ENCODE measurements around the gene ZNF346. TPM values are rescaled to one million over a fixed set of nuclear protein-coding genes. Genes with fewer than 3 reads are reported as not detected.
"Not testable (repeated sequence)": the region's sequence is repeated elsewhere in the genome, so short reads cannot be mapped to it uniquely, and the experiment has no call there.

ZNF346 gene
- total RNA-seq, 1 donor from 2014 or later: 48.6 TPM

DNA sequence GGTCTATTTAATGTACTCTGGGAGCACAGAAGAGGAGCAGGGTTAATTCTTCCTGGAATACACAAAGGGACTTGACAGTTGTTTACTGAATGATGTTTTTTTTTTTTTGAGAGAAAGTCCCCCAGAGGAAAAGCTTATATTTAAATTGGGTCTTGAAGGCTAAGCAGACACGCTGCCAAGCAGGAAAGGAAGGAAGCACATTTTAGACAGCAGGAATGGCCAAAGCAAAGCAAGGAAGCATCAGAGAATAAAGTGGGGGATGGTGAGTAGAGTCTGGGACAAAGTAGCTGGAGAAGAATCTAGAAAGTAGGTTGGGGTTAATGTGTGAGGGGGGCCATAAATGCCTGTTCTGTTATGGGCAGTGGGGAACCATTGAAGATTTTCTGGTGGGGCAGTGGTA lies 21.5 kb downstream of the ZNF346 start:
- Mint-ChIP-seq H3K36me3 (peaks cover 27% of the 10 kb centered on the region), H3K4me1 (no peaks in the 10 kb centered on the region), H3K27ac (no peak overlapping the region), H3K27me3 (ENCODE audit: low read depth) (no peaks in the 10 kb centered on the region), H3K4me3 (no peak overlapping the region), H3K9me3 (no peaks in the 10 kb centered on the region)
- no peak for DNase-seq (ENCODE audit: low spot score in 2 of 2, unreplicated experiment in 2 of 2)
- TF ChIP-seq, protein P1, sequence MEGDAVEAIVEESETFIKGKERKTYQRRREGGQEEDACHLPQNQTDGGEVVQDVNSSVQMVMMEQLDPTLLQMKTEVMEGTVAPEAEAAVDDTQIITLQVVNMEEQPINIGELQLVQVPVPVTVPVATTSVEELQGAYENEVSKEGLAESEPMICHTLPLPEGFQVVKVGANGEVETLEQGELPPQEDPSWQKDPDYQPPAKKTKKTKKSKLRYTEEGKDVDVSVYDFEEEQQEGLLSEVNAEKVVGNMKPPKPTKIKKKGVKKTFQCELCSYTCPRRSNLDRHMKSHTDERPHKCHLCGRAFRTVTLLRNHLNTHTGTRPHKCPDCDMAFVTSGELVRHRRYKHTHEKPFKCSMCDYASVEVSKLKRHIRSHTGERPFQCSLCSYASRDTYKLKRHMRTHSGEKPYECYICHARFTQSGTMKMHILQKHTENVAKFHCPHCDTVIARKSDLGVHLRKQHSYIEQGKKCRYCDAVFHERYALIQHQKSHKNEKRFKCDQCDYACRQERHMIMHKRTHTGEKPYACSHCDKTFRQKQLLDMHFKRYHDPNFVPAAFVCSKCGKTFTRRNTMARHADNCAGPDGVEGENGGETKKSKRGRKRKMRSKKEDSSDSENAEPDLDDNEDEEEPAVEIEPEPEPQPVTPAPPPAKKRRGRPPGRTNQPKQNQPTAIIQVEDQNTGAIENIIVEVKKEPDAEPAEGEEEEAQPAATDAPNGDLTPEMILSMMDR (IDR thresholded peaks at IDR 0.05; ENCODE audit: unreplicated experiment): no peak

- DNase-seq (ENCODE audit: low spot score in 2 of 2, unreplicated experiment in 2 of 2): no peak
- Mint-ChIP-seq H3K4me1 (no peaks in the 10 kb centered on the region), H3K4me3 (no peak overlapping the region), H3K36me3 (peaks cover 31% of the 10 kb centered on the region), H3K27me3 (ENCODE audit: low read depth) (no peaks in the 10 kb centered on the region), H3K9me3 (no peaks in the 10 kb centered on the region), H3K27ac (no peak overlapping the region)
- TF ChIP-seq, protein P1 (IDR thresholded peaks at IDR 0.05; ENCODE audit: unreplicated experiment): no peak
These were observed 22.1 kb downstream of the ZNF346 start for GRCh38 chr5:177044641-177045040.

DNA sequence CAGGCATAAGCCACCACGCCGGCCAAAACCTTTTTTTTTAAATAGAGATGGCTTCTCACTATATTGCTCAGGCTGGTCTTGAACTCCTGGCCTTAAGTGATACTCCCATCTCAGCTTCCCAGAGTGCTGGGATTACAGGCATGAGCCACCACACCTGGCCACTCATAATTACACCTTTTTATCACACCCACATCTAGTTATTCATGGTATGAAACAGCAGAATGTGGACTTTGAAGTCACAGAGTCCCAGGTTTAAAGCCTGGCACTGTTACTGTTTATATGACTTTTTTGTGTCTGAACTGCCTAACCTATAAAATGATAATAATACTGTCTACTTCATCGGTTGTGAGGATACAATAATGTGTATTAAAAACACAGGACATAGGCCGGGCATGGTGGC lies 23.1 kb downstream of the ZNF346 start:
- TF ChIP-seq, protein P1 (IDR thresholded peaks at IDR 0.05; ENCODE audit: unreplicated experiment): no peak
- Mint-ChIP-seq H3K27ac (no peak overlapping the region), H3K36me3 (peaks cover 35% of the 10 kb centered on the region)

GRCh38 chr5:177048531-177048930 lies 26.0 kb downstream of the ZNF346 start:
- not testable (repeated sequence) for DNase-seq (ENCODE audit: low spot score in 2 of 2, unreplicated experiment in 2 of 2); H3K27me3 Mint-ChIP-seq (ENCODE audit: low read depth); H3K4me3 Mint-ChIP-seq; H3K27ac Mint-ChIP-seq; H3K9me3 Mint-ChIP-seq; H3K4me1 Mint-ChIP-seq
- peaks cover 37% of the 10 kb centered on the region for H3K36me3 Mint-ChIP-seq

More for the DNA sequence above, 23.1 kb downstream of the ZNF346 start:
- DNase-seq (ENCODE audit: low spot score in 2 of 2, unreplicated experiment in 2 of 2): no peak
- Mint-ChIP-seq H3K27me3 (ENCODE audit: low read depth) (no peaks in the 10 kb centered on the region), H3K4me3 (no peak overlapping the region), H3K4me1 (no peaks in the 10 kb centered on the region), H3K9me3 (no peaks in the 10 kb centered on the region)

- DNase-seq (ENCODE audit: low spot score in 2 of 2, unreplicated experiment in 2 of 2): no peak
- no peaks in the 10 kb centered on the region for H3K9me3 Mint-ChIP-seq
- peaks cover 32% of the 10 kb centered on the region for H3K36me3 Mint-ChIP-seq
- no peak overlapping the region for H3K27ac Mint-ChIP-seq
- H3K27me3 Mint-ChIP-seq (ENCODE audit: low read depth): no peaks in the 10 kb centered on the region
- H3K4me1 Mint-ChIP-seq: no peaks in the 10 kb centered on the region
- TF ChIP-seq, protein P1 (IDR thresholded peaks at IDR 0.05; ENCODE audit: unreplicated experiment): no peak
- H3K4me3 Mint-ChIP-seq: no peak overlapping the region
These were observed 26.8 kb downstream of the ZNF346 start for GRCh38 chr5:177049285-177049684.

DNA sequence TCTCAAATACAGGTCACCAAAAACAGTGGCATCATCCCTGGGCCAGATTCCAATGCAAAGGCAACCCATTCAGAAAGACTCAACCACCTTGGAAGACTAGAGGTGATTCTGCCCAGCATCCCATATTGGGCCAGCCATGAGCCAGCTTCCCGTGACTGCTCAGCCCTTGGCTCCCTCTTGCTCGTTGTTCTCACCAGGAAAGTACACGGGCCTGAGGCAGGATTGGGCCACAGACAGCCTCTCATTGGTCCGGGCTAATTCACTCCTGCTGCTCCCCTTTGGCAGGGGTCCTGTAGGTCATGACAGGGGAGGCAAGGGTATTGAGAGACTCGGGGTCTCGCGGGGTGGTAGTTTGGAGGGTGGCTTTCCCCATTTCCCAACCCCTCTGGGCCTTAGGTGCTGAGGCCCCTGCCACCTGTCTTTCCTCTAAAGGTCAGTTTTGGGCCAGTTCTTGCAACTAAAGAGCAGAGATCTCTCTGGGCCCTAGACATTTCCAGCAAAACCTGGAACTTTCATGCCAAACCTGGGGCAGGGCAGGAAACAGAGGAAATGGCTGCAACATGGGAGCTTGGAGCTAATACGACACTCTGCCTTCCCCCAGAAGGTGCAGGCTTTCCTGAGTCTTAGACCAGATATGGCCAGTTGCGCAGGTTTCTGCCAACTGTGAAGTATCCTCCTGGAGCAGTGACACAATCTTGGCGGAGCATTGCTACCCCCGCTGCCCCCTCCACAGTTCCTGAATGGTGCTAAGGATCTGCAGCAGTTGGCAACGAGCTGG lies 42.2 kb downstream of the ZNF346 start:
- no peaks in the 10 kb centered on the region for H3K27me3 Mint-ChIP-seq (ENCODE audit: low read depth)
- H3K9me3 Mint-ChIP-seq: no peaks in the 10 kb centered on the region
- TF ChIP-seq, protein P1 (IDR thresholded peaks at IDR 0.05; ENCODE audit: unreplicated experiment): no peak
- DNase-seq (ENCODE audit: low spot score in 2 of 2, unreplicated experiment in 2 of 2): no peak
- peaks cover 21% of the 10 kb centered on the region for H3K36me3 Mint-ChIP-seq
- H3K4me3 Mint-ChIP-seq: no peak overlapping the region
- H3K27ac Mint-ChIP-seq: no peak overlapping the region
- no peaks in the 10 kb centered on the region for H3K4me1 Mint-ChIP-seq
